Measurements from ENCODE around the gene HEG1.

Gene HEG1

DNA sequence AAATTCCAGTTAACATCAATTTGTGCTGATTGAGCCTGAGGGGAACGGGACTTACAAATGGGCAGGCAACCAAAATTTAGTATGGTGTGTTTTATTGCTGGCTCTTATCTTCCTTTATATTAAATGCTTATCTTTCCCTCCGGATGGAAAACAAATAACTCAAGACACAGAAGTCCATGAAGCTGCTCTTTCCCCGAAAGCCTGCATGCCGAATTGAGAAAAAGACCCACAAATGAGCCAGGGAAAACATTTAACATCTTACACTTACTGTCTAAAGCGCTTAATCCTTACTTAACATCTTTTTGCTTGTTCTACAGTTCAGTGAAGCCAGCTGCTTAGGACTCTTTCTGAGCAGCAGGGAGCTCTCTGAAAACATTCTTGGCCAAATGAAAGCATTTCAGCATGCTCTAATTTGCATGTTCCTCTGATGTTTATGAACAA is 49.5 kb downstream of the HEG1 start:
- TF ChIP-seq RAD21 (IDR thresholded peaks at IDR 0.05; ENCODE audit: low read depth) (no peak), NFIC (IDR thresholded peaks at IDR 0.05) (no peak), TAF1 (IDR thresholded peaks at IDR 0.05; ENCODE audit: low read depth) (no peak), EP300 (IDR thresholded peaks at IDR 0.05; ENCODE audit: borderline replicate concordance) (no peak), CREB1 (IDR thresholded peaks at IDR 0.05; ENCODE audit: low read depth) (no peak), ZBTB7A (IDR thresholded peaks at IDR 0.05; ENCODE audit: low read depth) (no peak), TEAD4 (IDR thresholded peaks at IDR 0.05) (no peak), CEBPB (IDR thresholded peaks at IDR 0.05) (no peak), TCF12 (IDR thresholded peaks at IDR 0.05; ENCODE audit: low read depth) (no peak), EGR1 (IDR thresholded peaks at IDR 0.05) (no peak), FOXM1 (IDR thresholded peaks at IDR 0.05; ENCODE audit: borderline replicate concordance, low read depth) (no peak), YY1 (IDR thresholded peaks at IDR 0.05; ENCODE audit: low read depth) (no peak)
- TF ChIP-seq, protein P1, sequence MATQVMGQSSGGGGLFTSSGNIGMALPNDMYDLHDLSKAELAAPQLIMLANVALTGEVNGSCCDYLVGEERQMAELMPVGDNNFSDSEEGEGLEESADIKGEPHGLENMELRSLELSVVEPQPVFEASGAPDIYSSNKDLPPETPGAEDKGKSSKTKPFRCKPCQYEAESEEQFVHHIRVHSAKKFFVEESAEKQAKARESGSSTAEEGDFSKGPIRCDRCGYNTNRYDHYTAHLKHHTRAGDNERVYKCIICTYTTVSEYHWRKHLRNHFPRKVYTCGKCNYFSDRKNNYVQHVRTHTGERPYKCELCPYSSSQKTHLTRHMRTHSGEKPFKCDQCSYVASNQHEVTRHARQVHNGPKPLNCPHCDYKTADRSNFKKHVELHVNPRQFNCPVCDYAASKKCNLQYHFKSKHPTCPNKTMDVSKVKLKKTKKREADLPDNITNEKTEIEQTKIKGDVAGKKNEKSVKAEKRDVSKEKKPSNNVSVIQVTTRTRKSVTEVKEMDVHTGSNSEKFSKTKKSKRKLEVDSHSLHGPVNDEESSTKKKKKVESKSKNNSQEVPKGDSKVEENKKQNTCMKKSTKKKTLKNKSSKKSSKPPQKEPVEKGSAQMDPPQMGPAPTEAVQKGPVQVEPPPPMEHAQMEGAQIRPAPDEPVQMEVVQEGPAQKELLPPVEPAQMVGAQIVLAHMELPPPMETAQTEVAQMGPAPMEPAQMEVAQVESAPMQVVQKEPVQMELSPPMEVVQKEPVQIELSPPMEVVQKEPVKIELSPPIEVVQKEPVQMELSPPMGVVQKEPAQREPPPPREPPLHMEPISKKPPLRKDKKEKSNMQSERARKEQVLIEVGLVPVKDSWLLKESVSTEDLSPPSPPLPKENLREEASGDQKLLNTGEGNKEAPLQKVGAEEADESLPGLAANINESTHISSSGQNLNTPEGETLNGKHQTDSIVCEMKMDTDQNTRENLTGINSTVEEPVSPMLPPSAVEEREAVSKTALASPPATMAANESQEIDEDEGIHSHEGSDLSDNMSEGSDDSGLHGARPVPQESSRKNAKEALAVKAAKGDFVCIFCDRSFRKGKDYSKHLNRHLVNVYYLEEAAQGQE (IDR thresholded peaks at IDR 0.05; ENCODE audit: low read depth) = no peak
- TF ChIP-seq, protein P2, sequence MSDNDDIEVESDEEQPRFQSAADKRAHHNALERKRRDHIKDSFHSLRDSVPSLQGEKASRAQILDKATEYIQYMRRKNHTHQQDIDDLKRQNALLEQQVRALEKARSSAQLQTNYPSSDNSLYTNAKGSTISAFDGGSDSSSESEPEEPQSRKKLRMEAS (IDR thresholded peaks at IDR 0.05) = no peak
- TF ChIP-seq, protein P3, sequence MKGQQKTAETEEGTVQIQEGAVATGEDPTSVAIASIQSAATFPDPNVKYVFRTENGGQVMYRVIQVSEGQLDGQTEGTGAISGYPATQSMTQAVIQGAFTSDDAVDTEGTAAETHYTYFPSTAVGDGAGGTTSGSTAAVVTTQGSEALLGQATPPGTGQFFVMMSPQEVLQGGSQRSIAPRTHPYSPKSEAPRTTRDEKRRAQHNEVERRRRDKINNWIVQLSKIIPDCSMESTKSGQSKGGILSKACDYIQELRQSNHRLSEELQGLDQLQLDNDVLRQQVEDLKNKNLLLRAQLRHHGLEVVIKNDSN (IDR thresholded peaks at IDR 0.05) = no peak

DNA sequence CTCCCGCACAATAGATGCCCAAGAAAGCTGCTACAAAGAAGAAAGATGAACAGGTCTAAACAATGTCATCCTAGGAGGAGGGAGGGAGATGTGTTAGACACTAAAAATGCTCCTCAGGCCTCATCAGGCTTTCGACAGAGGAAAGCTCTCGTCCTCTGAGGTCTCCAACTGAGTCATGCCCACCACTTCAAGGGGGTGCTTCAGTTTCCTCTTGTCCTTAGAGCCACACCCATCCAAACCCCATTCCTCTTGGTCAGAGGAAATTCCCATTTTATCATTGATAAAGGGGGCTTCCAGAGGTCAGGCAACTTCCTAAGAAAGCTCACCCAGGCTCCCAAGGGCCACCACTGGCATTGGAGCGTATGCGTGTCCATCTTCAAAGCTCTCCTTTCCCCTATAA is 50.1 kb downstream of the HEG1 start:
- TF ChIP-seq EGR1 (IDR thresholded peaks at IDR 0.05) = no peak
- TF ChIP-seq, protein P2 (IDR thresholded peaks at IDR 0.05) = no peak
- no peak for TF ChIP-seq TAF1 (IDR thresholded peaks at IDR 0.05; ENCODE audit: low read depth)
- no peak for TF ChIP-seq YY1 (IDR thresholded peaks at IDR 0.05; ENCODE audit: low read depth)
- TF ChIP-seq, protein P3 (IDR thresholded peaks at IDR 0.05) = no peak
- TF ChIP-seq, protein P1 (IDR thresholded peaks at IDR 0.05; ENCODE audit: low read depth) = no peak
- no peak for TF ChIP-seq TEAD4 (IDR thresholded peaks at IDR 0.05)
- TF ChIP-seq CEBPB (IDR thresholded peaks at IDR 0.05) = no peak
- no peak for TF ChIP-seq NFIC (IDR thresholded peaks at IDR 0.05)
- no peak for TF ChIP-seq EP300 (IDR thresholded peaks at IDR 0.05; ENCODE audit: borderline replicate concordance)
- TF ChIP-seq TCF12 (IDR thresholded peaks at IDR 0.05; ENCODE audit: low read depth) = no peak
- TF ChIP-seq ZBTB7A (IDR thresholded peaks at IDR 0.05; ENCODE audit: low read depth) = no peak
- no peak for TF ChIP-seq RAD21 (IDR thresholded peaks at IDR 0.05; ENCODE audit: low read depth)
- TF ChIP-seq FOXM1 (IDR thresholded peaks at IDR 0.05; ENCODE audit: borderline replicate concordance, low read depth) = no peak

DNA sequence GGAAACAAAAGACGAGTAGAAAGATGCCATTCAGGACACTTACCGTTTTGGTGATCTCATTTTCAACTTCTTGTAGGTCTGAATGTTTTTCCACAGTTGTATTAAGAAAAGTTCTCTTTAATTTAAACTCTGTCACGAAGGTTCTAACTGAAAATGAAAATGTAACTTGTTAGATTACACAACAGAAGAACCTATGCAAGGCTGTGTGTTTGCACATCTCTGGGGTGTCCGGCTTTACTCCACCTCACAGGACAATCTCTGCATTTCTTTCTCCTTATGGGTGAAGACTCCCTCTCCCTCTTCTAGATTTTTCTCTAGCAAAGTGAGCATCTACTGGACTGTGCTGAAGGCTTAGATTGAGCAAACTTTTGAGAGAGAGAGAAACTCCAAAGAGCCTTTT is 50.6 kb downstream of the HEG1 start:
- TF ChIP-seq ZBTB7A (IDR thresholded peaks at IDR 0.05; ENCODE audit: low read depth) = no peak
- no peak for TF ChIP-seq EP300 (IDR thresholded peaks at IDR 0.05; ENCODE audit: borderline replicate concordance)
- TF ChIP-seq TCF12 (IDR thresholded peaks at IDR 0.05; ENCODE audit: low read depth) = no peak
- no peak for TF ChIP-seq TEAD4 (IDR thresholded peaks at IDR 0.05)
- no peak for TF ChIP-seq CEBPB (IDR thresholded peaks at IDR 0.05)
- no peak for TF ChIP-seq EGR1 (IDR thresholded peaks at IDR 0.05)
- TF ChIP-seq, protein P1 (IDR thresholded peaks at IDR 0.05; ENCODE audit: low read depth) = no peak
- TF ChIP-seq, protein P3 (IDR thresholded peaks at IDR 0.05) = no peak
- no peak for TF ChIP-seq NFIC (IDR thresholded peaks at IDR 0.05)
- no peak for TF ChIP-seq RAD21 (IDR thresholded peaks at IDR 0.05; ENCODE audit: low read depth)
- no peak for TF ChIP-seq CREB1 (IDR thresholded peaks at IDR 0.05; ENCODE audit: low read depth)
